ENCODE results near the gene PPP3CB. TPM values are rescaled to one million over a fixed set of nuclear protein-coding genes. Genes with fewer than 3 reads are reported as not detected.

Gene PPP3CB
- total RNA-seq, 2 donors from 2014 or later = 40.7 to 44.2 TPM

DNA sequence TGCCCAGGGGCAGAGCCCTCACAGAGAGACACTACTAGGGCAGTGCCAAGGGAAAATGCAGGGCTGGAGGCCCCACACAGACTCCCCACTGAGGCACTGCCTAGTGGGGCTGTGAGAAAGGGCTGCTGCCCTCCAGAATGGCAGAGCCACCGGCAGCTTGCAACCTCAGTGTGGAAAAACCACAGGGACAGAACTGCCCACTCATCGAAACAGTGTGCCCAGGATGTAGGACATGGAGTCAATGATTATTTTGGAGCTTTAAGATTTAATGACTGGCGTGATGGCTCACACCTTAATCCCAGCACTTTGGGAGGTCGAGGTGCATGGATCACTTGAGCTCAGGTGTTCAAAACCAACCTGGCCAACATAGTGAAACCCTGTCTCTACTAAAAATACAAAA is 34.9 kb downstream of the PPP3CB start:
- peaks cover 13% of the 10 kb centered on the region for H3K36me3 ChIP-seq
- no peak for DNase-seq (ENCODE audit: low spot score)
- H3K9me3 ChIP-seq = no peaks in the 10 kb centered on the region
- no peaks in the 10 kb centered on the region for H3K27me3 ChIP-seq
- TF ChIP-seq, protein P1, sequence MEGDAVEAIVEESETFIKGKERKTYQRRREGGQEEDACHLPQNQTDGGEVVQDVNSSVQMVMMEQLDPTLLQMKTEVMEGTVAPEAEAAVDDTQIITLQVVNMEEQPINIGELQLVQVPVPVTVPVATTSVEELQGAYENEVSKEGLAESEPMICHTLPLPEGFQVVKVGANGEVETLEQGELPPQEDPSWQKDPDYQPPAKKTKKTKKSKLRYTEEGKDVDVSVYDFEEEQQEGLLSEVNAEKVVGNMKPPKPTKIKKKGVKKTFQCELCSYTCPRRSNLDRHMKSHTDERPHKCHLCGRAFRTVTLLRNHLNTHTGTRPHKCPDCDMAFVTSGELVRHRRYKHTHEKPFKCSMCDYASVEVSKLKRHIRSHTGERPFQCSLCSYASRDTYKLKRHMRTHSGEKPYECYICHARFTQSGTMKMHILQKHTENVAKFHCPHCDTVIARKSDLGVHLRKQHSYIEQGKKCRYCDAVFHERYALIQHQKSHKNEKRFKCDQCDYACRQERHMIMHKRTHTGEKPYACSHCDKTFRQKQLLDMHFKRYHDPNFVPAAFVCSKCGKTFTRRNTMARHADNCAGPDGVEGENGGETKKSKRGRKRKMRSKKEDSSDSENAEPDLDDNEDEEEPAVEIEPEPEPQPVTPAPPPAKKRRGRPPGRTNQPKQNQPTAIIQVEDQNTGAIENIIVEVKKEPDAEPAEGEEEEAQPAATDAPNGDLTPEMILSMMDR (IDR thresholded peaks at IDR 0.05) = no peak
- H3K27ac ChIP-seq = no peak overlapping the region
- no peak overlapping the region for H3K4me3 ChIP-seq
- no peaks in the 10 kb centered on the region for H3K4me1 ChIP-seq

DNA sequence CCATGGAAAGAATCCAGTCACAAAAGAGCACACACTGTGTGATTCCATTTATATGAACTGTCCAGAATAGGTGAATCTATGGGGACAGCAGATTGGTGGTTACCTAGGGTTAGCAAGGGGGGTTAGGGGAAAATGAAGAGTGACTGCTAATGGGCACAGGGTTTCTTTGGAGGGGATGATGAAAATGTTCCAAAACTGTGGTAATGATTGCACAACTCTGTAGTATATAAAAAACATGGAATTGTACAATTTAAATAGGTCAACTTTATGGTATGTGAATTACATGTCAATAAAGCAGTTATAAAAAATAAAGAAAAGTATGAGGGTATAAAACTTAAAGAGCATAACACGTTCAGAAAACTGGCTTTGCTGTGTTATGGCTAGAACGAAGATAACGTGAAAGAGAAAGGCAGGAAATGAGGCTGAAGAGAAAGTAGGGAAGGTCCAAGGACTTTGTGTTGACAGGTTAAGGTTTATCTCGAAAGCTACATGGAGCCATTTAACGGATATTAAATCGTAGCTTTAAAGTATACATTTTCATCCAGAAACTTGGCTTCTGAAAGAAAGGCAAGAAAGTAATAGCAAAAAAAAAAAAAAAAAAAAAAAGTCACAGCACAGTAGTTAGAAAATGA is 36.0 kb downstream of the PPP3CB start:
- no peak overlapping the region for H3K27ac ChIP-seq
- H3K4me1 ChIP-seq = no peaks in the 10 kb centered on the region
- no peak overlapping the region for H3K4me3 ChIP-seq
- TF ChIP-seq, protein P1 (IDR thresholded peaks at IDR 0.05) = no peak
- H3K36me3 ChIP-seq = peaks cover 6% of the 10 kb centered on the region
- no peaks in the 10 kb centered on the region for H3K9me3 ChIP-seq
- DNase-seq (ENCODE audit: low spot score) = no peak
- H3K27me3 ChIP-seq = no peaks in the 10 kb centered on the region

DNA sequence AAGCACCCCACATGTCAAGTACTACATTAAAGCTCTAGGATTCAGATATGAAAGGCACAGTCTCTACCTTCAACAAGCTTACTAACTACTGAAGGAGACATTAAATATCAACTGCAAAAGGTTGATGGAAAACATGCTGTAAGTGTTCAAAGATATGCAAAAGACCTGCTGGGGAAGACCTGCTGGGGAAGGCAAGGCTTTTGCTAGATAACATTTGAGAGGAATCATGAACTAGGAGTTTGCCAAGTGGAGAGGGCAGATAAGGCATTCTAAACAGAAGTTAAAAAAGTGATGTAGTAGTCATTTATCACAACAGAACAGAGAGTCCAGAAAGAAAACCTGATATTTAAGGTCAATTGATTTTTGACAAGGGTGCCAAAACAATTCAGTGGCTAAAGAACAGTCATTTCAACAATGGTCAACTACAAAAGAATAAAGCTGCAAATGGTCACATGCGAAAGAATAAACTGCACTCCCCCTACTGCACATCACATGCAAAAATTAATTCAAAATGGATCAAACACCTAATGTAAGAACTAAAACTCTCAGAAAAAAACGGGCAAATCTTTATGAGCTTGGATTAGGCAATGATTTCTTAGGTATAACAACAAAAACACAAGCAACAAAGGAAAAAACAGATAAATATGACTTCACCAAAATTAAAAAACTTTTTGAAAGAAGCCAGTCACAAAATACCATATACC is 39.5 kb downstream of the PPP3CB start:
- TF ChIP-seq, protein P1 (IDR thresholded peaks at IDR 0.05) = no peak
- no peaks in the 10 kb centered on the region for H3K27me3 ChIP-seq
- H3K4me3 ChIP-seq = no peak overlapping the region
- no peaks in the 10 kb centered on the region for H3K4me1 ChIP-seq
- no peak for DNase-seq (ENCODE audit: low spot score)
- H3K27ac ChIP-seq = no peak overlapping the region
- peaks cover 20% of the 10 kb centered on the region for H3K36me3 ChIP-seq
- H3K9me3 ChIP-seq = no peaks in the 10 kb centered on the region

DNA sequence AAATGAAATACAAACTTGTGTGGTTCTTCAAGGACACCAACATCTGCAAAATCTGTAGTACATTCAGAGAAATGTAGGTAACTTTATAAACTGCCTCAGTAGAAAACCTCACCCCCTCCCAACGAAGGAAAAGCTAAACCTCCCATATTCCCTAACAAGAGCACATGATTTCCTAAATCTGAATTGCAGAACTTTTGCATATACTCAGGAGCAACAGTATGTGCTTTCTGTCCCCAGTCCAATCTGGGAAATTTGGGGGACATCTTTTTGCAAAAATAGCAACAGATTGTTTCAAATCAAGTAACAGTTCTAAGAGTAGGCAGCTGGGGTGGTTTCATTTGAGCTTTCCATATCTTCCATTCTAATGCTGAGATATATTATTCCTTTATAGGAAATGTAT is 46.7 kb downstream of the PPP3CB start:
- H3K4me3 ChIP-seq = no peak overlapping the region
- H3K4me1 ChIP-seq = peaks cover 0 to 3% of the 10 kb centered on the region in 2 donors
- no peaks in the 10 kb centered on the region for H3K9me3 ChIP-seq
- H3K36me3 ChIP-seq = peaks cover 36% of the 10 kb centered on the region
- no peak for DNase-seq (ENCODE audit: low spot score)
- TF ChIP-seq, protein P1 (IDR thresholded peaks at IDR 0.05) = no peak
- H3K27me3 ChIP-seq = no peaks in the 10 kb centered on the region
- no peak overlapping the region for H3K27ac ChIP-seq

DNA sequence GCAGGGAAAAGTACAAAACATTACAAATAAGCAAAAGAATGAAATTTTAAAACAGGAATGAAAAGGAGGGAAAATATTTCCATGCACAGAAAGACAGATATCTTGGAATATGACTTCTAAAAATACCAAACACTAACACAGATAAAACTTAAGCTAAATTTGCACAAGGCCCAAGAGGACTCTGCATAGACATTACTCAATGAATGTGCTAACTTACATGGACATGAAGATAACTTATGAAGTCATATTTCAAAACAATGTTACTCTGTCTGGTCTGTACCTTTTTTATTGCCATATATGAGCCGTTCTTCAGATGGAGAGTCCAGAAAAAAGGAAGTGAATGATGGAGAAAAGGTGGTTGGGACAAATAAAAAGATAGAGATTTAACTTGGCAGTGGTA is 47.4 kb downstream of the PPP3CB start:
- peaks cover 32% of the 10 kb centered on the region for H3K36me3 ChIP-seq
- H3K9me3 ChIP-seq = no peaks in the 10 kb centered on the region
- no peak overlapping the region for H3K4me3 ChIP-seq
- H3K27me3 ChIP-seq = no peaks in the 10 kb centered on the region
- TF ChIP-seq, protein P1 (IDR thresholded peaks at IDR 0.05) = no peak
- H3K27ac ChIP-seq = no peak overlapping the region
- no peak for DNase-seq (ENCODE audit: low spot score)
- H3K4me1 ChIP-seq = peaks cover 0 to 8% of the 10 kb centered on the region in 2 donors

Data from right atrium auricular region (tissue), 2 donors.